HG03354 (cell line): ENCODE measurements around the gene ZBTB40.

ENCODE experiments used
- ATAC-seq: cut with Tn5 transposase; IDR thresholded peaks from one replicate; pipeline ENCODE4 v1.9.1; 2021; ENCODE audit warnings: mild to moderate bottlenecking; ENCODE audit not compliant: unreplicated experiment, poor library complexity, severe bottlenecking

ZBTB40 gene, protein sequence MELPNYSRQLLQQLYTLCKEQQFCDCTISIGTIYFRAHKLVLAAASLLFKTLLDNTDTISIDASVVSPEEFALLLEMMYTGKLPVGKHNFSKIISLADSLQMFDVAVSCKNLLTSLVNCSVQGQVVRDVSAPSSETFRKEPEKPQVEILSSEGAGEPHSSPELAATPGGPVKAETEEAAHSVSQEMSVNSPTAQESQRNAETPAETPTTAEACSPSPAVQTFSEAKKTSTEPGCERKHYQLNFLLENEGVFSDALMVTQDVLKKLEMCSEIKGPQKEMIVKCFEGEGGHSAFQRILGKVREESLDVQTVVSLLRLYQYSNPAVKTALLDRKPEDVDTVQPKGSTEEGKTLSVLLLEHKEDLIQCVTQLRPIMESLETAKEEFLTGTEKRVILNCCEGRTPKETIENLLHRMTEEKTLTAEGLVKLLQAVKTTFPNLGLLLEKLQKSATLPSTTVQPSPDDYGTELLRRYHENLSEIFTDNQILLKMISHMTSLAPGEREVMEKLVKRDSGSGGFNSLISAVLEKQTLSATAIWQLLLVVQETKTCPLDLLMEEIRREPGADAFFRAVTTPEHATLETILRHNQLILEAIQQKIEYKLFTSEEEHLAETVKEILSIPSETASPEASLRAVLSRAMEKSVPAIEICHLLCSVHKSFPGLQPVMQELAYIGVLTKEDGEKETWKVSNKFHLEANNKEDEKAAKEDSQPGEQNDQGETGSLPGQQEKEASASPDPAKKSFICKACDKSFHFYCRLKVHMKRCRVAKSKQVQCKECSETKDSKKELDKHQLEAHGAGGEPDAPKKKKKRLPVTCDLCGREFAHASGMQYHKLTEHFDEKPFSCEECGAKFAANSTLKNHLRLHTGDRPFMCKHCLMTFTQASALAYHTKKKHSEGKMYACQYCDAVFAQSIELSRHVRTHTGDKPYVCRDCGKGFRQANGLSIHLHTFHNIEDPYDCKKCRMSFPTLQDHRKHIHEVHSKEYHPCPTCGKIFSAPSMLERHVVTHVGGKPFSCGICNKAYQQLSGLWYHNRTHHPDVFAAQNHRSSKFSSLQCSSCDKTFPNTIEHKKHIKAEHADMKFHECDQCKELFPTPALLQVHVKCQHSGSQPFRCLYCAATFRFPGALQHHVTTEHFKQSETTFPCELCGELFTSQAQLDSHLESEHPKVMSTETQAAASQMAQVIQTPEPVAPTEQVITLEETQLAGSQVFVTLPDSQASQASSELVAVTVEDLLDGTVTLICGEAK

DNA sequence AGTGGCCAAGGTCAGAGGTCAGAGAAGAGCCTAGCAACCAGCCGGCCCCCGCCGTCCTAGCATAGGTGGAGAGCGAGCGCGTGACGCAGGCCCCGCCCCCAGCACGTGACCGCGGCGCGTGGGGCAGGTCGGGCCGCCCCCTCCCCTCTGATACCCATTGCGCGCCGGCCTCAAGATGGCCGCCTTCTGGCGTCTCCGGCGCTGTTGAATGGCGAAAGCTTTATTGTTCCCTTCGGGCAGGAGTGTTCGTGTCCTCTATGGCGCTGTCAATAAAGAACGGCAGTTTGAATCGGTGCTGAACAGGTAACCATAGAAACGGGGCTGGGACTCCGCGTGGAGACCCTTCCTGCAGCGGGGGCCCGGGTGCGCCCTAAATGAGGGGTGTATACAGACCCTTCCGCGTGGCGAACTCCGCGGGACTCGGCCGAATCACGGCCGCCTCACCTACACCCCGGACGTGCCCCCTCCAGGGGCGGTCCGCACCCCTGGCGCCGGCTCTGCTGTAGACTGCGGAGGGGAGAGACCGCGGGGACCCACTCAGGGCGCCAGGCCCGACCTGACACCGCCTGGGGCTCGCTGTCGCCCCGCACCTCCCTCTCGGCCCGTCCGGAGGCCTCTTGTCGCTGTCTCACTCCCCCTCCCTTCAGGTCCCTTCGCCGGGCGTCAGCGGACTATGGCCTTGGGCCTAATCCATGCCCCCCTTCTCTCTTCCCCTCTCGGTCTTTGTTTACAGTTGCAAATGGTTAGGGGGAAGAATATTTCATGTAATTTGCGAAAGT, at the start of gene ZBTB40:
Gene ZBTB40 (plus strand): TSS at position 150 of the 779 bp plus-strand sequence. CDS start 38,098 bp downstream, outside the sequence.
- peak; percentile 90 for ATAC-seq

DNA sequence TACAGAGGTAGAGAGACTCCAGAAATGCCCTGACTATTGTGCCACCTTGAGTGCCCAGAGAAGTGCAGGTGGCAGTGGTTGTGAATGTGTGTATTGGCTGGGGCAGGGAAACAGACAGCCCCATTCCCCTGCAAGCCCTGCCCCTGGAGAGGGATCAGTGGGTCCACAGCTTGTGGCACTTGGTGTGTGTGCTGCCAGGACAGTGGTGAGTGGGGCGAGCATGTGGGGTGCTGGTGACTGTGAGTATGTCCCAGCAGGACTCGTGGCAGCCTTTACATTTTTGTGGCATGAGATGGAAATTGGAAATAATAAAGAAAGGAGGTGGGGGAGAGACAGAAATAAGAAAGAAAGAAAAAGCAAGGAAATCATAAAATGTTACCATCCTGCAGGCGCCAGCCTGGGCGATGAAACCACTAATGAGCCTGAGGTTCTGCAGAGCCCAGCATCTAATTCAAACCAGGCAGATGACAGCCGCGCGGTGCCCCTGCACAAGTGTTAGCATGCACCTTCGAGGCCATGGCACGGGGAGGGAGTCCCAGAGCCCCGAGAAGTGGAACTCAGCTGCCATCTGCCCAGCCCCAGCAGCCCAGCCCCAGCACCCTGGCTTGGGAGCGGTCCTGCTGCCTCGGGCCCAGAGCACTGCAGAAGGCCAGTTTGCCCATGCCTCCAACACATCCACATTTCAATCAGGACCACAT, 49.1 kb upstream of the ZBTB40 start:
- no peak for ATAC-seq

DNA sequence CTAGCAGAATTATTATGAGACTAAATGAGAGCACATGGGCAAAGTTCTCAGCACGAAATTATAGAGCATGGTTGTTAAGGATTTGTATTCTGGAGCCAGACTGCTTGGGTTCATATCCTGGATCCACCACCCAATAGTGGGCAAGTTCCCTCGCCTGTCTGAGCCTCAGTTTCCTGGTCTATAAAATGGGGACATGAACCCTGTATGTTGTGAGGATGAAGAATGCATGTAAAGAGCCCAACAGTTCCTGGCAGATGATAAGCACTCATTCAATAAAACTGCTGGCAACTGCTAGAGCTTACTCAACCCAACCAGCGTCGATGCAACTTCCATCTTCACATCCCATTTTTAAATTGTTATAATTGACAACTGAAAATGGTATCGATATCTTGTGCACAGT, 47.2 kb upstream of the ZBTB40 start:
- ATAC-seq: no peak

DNA sequence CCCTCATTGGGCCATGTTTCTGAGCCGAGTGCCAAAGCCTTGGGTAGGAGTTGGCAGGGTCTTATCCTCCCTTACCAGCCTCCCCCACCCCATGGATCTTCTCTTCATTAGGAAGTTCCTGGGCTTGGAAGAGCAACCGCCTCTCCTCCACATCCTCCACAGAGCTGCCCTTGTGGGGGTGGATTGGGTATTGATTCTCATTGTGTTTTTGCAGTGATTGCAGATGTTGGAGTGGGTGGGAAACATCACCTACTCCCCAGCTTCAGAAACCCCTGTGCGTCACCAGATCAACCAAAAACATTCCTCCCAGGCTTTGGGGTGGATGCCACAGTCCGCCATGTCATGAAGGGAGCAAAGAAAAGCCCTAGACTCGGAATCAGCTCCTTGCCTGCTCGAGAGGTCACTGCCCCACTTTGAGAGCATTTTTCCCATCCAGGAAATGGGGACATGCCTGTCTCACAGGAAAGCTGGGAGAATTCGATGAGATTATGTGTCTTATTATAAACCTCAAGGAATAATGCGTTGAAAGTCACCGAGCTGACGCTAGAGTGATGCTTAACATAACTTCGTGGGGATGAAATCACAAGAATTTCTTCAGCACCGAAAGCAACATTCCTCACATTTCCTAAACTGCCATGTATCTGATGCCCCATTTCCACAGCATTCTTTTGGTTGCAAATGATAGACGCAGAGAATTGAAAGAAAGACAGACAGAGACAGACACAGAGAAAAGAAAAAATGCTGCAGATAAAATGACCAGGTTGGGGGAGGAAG, 44.7 kb upstream of the ZBTB40 start:
- ATAC-seq: no peak

DNA sequence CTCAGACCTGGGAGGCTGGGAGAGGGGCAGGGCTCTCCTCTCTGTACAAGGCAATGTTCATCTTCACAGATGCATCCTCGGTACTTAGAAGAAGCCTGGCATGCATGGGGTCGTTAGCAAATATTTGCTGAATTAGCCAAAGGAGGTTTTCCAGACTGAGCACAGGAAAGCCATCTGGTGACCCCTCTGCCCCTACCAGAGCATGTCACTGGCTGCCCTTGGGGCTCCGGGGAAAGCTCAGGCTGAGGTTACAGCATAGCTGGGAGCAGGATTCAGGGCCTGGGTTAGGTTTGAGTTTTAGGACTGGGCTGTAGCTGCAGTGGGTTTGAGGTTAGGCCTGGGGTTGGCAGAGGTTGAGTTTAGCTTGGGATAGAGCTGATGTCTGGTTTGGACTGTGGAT, 43.4 kb upstream of the ZBTB40 start:
- ATAC-seq: no peak

DNA sequence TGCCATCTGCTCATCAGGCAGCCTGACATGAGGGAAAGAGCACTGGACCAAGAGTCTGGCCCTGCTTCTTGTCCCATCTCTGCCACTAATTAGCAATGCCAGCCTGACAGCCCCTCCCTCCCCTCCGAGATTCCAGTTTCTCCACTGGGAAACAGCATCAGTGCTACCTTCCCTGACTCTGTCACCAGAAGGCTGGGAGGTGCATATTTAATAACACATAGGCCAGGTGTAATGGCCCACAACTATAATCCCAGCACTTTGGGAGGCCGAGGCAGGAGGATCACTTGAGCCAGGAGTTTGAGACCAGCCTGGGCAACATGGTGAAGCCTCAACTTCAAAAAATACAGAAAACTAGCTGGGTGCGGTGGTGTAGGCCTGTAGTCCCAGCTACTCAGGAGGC, 41.2 kb upstream of the ZBTB40 start:
- no peak for ATAC-seq

DNA sequence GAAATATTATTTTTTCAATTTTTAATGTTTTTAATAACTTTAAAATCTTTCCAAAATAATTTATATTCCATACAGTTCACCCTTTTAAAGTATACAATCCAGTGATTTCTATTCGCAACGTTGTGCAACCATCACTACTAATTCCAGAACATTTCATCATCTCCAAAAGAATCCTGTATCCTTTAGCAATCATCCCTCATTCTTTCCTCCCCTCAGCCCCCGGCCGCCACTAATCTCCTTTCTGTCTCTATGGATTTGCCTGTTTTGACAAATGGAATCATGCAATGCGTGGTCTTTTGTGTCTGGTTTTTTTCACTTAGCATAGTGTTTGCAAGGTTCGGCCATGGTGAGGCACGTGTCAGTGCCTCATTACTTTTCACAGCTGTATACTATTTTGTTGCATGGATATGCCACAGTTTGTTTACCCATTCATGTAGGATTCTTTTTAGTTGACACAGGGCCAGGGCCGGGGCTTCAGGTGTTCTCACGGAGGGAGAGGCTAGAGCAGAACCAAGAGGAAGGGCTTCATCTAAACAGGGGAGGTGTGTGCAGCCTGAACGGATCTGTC, 40.6 kb upstream of the ZBTB40 start:
- no peak for ATAC-seq

DNA sequence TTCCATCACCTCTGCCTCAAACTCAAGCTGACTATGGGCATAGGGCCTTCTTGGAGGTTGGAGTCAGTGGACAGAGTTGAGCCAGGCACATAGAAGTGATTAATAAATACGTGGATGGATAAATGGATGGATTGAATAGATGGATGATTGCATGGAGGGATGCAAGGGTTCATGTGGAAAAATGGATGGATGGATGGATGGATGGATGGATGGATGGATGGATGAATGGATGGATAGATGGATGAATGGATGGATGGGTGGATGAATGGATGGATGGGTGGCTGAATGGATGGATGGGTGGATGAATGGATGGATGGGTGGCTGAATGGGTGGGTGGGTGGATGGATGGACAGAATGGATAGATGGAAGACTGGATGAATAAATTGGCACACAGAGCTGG, 40.1 kb upstream of the ZBTB40 start:
- ATAC-seq: no peak

DNA sequence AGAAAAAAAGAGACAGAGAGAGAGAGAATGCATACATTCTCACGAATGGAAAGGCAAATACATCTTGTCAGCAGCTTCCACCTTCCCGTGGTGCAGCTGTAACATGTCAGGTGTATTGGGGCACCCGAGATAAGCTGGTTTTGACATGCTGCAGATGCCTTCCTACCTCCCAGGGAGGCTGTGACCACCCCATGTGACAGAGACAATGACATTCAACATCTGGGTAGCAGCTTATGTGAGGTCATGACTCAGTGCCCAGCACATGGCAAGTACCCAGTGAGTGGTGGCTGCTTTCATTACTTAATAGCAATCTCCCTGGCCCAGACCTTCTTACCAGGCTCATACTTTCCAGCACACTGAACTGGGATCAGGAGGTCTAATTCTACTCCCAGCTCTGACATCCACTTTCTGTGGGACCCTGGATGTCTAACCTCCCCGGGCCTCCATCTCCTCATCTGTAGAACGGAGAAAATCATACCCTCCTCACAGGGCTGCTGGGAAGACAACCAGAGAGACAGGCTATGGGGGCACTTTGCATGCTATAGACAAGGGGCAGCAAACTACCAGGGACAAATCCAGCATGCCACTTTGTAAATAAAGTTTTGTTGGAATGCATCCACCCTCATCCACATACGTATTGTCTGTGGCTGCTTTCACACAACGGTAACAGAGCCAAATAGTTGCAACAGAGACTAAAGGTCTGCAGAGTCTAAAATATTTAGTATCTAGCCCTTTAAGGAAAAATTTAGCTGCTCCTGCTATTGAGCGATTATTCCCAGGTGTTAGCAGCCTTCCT, 38.5 kb upstream of the ZBTB40 start:
- no peak for ATAC-seq

DNA sequence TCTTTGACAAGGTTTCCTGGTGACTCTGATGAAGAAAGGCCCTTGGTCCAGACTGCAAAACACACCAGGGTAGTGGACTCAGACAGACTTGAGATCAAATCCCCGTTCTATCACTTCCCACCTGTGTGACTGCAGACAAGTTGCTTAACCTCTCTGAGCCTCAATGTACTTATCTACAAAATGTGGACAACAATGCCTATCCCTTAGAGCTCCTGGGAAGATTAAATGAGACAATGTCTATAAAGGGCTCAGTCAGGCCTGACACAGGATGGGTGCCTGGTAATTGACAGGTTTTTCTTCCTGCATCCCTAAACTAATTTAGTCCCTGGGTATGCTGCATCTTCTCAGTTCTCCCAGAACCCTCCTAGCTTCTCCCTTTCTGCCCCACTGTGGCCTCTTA, 37.9 kb upstream of the ZBTB40 start:
- no peak for ATAC-seq

DNA sequence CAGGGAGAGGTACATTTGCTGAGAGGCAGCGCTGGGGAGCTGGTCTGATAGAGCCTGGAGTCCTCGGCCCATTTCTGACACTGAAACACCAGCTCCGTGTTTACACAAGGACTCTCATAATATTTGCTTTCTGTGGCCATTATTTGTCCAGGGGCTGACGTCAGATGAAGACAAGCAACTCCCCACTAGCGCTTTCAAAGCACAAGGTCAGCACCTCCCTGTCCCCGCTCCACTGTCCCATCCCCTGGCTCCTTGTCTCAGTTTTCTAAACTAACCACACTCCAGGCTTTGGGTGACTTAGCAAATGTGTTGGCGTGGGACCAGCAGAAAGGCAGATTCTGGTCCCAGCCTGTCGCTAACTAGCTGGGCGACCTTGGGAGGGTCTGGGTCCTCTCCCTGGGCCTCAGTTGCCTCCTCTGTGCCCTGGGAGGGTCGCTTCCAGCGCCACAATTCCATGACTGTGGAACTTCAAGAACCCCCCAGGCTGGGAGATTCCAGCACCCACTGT, 37.4 kb upstream of the ZBTB40 start:
- no peak for ATAC-seq

DNA sequence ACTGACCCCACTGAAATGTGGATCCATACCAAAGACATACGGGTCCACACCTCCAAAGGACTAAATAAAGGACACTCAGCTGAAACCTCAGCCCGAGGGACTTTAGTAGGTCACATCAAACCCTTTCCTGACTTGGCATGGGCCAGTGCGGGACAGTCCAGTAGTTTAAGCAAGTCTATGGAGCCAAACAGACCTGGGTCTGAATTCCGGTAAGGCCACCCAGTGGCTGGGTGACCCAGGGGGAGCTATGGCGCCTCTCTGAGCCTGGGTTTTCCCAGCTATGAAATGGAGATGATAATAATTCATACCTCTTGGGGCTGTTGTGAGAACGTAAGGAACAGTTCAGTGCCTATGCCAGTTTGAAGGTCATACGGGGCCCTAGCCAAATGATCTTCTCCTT, 36.2 kb upstream of the ZBTB40 start:
- no peak for ATAC-seq

DNA sequence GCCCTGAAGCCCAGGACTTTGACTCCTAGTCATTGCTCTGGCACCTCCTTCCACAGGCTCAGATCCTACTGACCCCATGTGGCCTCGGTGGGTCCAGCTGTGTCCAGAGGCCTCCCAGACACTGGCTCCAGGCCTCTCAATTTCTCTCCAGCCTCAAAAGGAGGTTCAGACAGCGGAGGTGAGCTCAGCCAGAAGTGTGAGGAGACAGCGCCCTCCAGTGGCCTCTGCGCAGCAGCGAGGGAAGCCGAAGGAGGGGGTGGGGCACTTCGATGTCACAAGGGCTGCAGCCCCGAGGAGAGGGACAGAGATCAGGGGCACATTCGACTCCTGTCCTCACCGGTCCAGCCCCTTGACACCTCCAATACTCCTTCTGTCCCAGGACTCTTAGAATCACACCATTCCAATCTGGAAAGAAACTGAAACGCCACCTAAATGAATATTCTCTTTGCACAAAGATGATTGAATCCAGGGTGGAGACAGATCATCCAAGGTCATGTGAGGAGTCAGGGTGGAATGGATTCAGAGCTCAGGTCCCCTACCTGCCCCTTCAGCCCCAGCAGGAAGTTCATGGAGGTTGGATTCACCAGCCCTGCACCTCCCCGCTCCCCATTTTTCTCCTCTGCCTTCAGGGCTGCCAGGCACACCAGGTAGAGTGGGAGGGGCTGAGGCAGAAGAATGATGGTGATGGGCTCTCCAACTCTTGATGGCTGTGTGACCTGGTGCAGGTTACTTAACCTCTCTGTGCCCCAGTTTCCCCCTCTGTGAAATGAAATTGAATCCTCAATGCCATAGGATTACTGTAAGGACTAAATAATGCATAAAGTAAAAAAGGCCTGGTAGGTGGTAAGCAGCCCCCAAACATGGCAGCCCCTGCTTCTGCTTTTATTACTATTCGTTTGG, 34.8 kb upstream of the ZBTB40 start:
- ATAC-seq: no peak

DNA sequence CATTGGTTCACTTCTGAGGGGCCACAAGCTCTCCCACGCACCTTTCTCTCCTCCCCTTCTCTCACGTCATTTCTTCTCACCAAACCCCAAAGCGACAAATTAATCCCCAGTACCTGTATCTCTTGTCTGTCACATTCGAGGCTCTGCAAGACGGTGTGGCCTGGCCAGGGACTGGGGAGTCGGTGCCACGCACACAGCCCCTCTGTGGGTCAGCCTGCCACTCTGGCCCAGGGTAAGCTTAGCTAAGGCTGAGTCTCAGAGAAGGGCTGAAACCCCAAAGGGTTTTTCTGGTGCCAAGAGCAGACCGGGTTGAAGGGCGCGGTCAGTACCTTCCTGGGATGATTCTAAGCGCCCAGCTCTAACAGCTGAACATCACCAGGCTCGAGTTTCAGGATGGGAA, 34.2 kb upstream of the ZBTB40 start:
- ATAC-seq: no peak

DNA sequence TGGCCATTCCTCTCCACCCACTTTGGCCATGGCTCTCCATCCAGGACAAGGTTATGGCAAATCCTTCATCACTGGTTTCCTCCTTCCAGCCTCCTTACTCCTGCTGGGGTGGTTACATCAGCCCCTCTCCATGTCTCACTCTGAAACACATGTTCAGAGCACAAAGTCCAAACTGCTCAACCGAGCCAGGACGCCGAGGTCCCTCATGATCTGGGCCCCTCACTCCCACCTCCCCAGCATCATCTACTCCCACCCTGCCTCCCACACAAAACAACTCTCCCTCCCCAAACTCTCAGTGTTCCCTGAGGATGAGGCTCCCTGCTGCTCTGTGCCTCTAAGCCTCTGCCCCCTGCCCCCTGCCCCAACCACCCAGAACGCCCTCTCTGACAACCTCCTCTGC, 33.3 kb upstream of the ZBTB40 start:
- no peak for ATAC-seq

DNA sequence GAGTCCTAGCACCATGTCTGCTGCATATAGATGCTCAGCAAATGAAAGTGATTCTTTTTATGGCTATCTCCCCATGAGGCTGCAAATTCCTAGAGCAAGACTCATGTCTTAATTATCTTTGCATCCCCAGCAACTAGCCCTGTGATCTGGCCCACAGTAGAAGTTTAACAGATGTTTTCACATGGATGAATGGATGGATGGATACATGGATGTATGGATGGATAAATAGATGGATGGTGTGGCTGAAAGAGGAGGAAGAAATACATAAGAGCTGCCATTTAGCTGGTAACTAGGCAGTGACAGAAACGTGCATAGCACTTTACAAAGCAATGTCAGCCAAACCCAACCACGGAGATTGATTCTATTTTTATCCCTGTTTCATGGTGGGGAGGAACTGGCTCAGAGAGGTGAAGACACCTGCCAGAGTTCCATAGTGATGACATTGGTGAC, 32.7 kb upstream of the ZBTB40 start:
- no peak for ATAC-seq
